ENCODE results near the gene ZBTB18.
"Not testable (repeated sequence)": the region's sequence is repeated elsewhere in the genome, so short reads cannot be mapped to it uniquely, and the experiment has no call there.

ZBTB18 gene

GRCh38 chr1:244041466-244042120 lies 9.5 kb upstream of the ZBTB18 start:
- H3K27me3 ChIP-seq (ENCODE audit: insufficient read depth, poor library complexity, severe bottlenecking), result no peaks in the 10 kb centered on the region
- DNase-seq (ENCODE audit: low read depth in 1 of 2, low spot score in 1 of 2), result no peak
- TF ChIP-seq REST (IDR thresholded peaks at IDR 0.05; ENCODE audit: insufficient replicate concordance, low read depth), result no peak
- no peak overlapping the region for H3K27ac ChIP-seq (replicated peaks)
- H3K4me3 ChIP-seq (replicated peaks; ENCODE audit: insufficient read depth, low read length), result no peak overlapping the region

DNA sequence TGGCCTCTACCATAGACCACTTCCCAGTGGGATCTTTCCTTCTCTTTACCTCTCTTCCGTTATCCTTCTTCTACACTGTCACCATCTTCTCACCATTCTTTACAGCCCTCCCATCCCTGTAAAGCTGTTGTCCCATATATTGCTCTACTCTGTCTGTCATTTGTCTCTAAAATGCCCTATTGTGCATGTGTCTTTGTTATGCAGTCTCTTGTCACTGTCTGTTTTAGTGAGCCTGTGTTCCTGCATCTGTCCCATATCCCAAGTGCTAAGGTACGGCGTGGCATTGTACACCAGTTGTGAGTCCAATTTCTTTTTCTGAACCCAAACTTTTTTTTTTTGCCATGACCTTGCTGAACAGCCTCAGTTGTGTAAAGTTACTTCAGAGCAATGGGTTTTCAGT lies 8.8 kb upstream of the ZBTB18 start:
- Histone ChIP-seq H3K4me3 (replicated peaks; ENCODE audit: insufficient read depth, low read length) (no peak overlapping the region), H3K27me3 (ENCODE audit: insufficient read depth, poor library complexity, severe bottlenecking) (no peaks in the 10 kb centered on the region), H3K27ac (replicated peaks) (no peak overlapping the region)
- DNase-seq (ENCODE audit: low read depth in 1 of 2, low spot score in 1 of 2), result no peak
- TF ChIP-seq SPI1 (IDR thresholded peaks at IDR 0.05; ENCODE audit: borderline replicate concordance, low read depth), result no peak
- TF ChIP-seq, protein P1, sequence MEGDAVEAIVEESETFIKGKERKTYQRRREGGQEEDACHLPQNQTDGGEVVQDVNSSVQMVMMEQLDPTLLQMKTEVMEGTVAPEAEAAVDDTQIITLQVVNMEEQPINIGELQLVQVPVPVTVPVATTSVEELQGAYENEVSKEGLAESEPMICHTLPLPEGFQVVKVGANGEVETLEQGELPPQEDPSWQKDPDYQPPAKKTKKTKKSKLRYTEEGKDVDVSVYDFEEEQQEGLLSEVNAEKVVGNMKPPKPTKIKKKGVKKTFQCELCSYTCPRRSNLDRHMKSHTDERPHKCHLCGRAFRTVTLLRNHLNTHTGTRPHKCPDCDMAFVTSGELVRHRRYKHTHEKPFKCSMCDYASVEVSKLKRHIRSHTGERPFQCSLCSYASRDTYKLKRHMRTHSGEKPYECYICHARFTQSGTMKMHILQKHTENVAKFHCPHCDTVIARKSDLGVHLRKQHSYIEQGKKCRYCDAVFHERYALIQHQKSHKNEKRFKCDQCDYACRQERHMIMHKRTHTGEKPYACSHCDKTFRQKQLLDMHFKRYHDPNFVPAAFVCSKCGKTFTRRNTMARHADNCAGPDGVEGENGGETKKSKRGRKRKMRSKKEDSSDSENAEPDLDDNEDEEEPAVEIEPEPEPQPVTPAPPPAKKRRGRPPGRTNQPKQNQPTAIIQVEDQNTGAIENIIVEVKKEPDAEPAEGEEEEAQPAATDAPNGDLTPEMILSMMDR (IDR thresholded peaks at IDR 0.05; ENCODE audit: insufficient read depth, low read length), result no peak
- no peak for TF ChIP-seq GABPA (IDR thresholded peaks at IDR 0.05; ENCODE audit: low read depth)
- no peak for TF ChIP-seq REST (IDR thresholded peaks at IDR 0.05; ENCODE audit: insufficient replicate concordance, low read depth)
- no peak for TF ChIP-seq POLR2AphosphoS5 (IDR thresholded peaks at IDR 0.05; ENCODE audit: low read depth)

GRCh38 chr1:244044423-244044822 lies 6.7 kb upstream of the ZBTB18 start:
- H3K27me3 ChIP-seq (ENCODE audit: insufficient read depth, poor library complexity, severe bottlenecking), result no peaks in the 10 kb centered on the region
- TF ChIP-seq GABPA (IDR thresholded peaks at IDR 0.05; ENCODE audit: low read depth), result no peak
- no peak for TF ChIP-seq POLR2AphosphoS5 (IDR thresholded peaks at IDR 0.05; ENCODE audit: low read depth)
- TF ChIP-seq SPI1 (IDR thresholded peaks at IDR 0.05; ENCODE audit: borderline replicate concordance, low read depth), result no peak
- TF ChIP-seq, protein P1 (IDR thresholded peaks at IDR 0.05; ENCODE audit: insufficient read depth, low read length), result no peak
- no peak for TF ChIP-seq REST (IDR thresholded peaks at IDR 0.05; ENCODE audit: insufficient replicate concordance, low read depth)
- DNase-seq (ENCODE audit: low read depth in 1 of 2, low spot score in 1 of 2), result no peak
- H3K4me3 ChIP-seq (replicated peaks; ENCODE audit: insufficient read depth, low read length), result no peak overlapping the region
- no peak overlapping the region for H3K27ac ChIP-seq (replicated peaks)

DNA sequence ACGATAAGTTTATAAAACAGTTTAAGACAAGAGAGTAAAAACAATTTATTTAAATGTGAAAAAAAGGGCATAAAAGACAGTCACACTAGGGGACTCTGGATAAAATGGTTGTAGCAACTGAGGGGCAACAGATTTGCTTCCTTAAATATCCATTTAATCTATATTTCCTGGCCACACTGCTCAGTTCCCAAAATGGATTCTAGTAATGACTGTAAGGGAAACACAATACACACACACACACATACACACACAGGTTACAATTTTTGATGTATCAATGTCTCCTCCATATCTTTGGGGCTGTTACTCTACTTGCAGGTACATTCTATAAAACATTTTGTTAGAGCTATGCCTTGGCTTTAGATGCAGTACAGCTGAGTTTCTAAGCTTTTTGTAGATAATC lies 4.8 kb upstream of the ZBTB18 start:
- DNase-seq (ENCODE audit: low read depth in 1 of 2, low spot score in 1 of 2); H3K27ac ChIP-seq (replicated peaks); H3K27me3 ChIP-seq (ENCODE audit: insufficient read depth, poor library complexity, severe bottlenecking); H3K4me3 ChIP-seq (replicated peaks; ENCODE audit: insufficient read depth, low read length): not testable (repeated sequence)
